ENCODE results near the gene GABRB1. TPM values are rescaled to one million over a fixed set of nuclear protein-coding genes. Genes with fewer than 3 reads are reported as not detected.

GABRB1 gene
- total and polyA plus RNA-seq, 2 donors (not counting 1 experiment from before 2014, with no cell fraction given): not detected

GRCh38 chr4:47469951-47470350, 438.6 kb downstream of the GABRB1 start:
- H3K4me1 ChIP-seq (ENCODE audit: control insufficient read depth in 2 of 2, insufficient read depth in 2 of 2, low read length in 2 of 2): peaks cover 3% of the 10 kb centered on the region in 2 donors
- no peak overlapping the region for H3K4me3 ChIP-seq (ENCODE audit: control extremely low read depth in 1 of 5, extremely low read depth in 1 of 5, insufficient read depth in 1 of 5, low read depth in 2 of 5, low read length in 4 of 5)
- no peak for ATAC-seq (ENCODE audit: low read depth)
- TF ChIP-seq, protein P1, sequence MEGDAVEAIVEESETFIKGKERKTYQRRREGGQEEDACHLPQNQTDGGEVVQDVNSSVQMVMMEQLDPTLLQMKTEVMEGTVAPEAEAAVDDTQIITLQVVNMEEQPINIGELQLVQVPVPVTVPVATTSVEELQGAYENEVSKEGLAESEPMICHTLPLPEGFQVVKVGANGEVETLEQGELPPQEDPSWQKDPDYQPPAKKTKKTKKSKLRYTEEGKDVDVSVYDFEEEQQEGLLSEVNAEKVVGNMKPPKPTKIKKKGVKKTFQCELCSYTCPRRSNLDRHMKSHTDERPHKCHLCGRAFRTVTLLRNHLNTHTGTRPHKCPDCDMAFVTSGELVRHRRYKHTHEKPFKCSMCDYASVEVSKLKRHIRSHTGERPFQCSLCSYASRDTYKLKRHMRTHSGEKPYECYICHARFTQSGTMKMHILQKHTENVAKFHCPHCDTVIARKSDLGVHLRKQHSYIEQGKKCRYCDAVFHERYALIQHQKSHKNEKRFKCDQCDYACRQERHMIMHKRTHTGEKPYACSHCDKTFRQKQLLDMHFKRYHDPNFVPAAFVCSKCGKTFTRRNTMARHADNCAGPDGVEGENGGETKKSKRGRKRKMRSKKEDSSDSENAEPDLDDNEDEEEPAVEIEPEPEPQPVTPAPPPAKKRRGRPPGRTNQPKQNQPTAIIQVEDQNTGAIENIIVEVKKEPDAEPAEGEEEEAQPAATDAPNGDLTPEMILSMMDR (IDR thresholded peaks at IDR 0.05): no peak
- TF ChIP-seq EZH2 (IDR thresholded peaks at IDR 0.05; ENCODE audit: borderline replicate concordance, insufficient read depth, low read depth, low read length, poor library complexity, severe bottlenecking): no peak
- ChIA-PET CTCF (interaction anchor here (3.4 kb wide), 1 partner anchor 15 kb away, joined by 13 read pairs; the partner anchor contains the start of gene ATP10D), POLR2A (no interaction called here)
- intact Hi-C loops (cut with micrococcal nuclease): no loop called here
- no peak for DNase-seq
- Mint-ChIP-seq H3K27me3 (no peaks in the 10 kb centered on the region), H3K9me3 (ENCODE audit: insufficient read depth) (no peaks in the 10 kb centered on the region), H3K27ac (no peak overlapping the region), H3K4me1 (peaks cover 10% of the 10 kb centered on the region), H3K4me3 (no peak overlapping the region)
- H2AFZ ChIP-seq (ENCODE audit: insufficient read depth, low read depth, low read length, poor library complexity, severe bottlenecking): no peak overlapping the region
- no peak overlapping the region for H3K4me2 ChIP-seq (replicated peaks; ENCODE audit: low read depth, low read length, poor library complexity, severe bottlenecking)
- H3K27ac ChIP-seq (ENCODE audit: low read length in 2 of 2): no peak overlapping the region
- no peaks in the 10 kb centered on the region for H3K79me2 ChIP-seq (ENCODE audit: control insufficient read depth, insufficient read depth, low read length)
- H3K9me3 ChIP-seq (ENCODE audit: control extremely low read depth in 1 of 3, control insufficient read depth in 2 of 3, insufficient read depth in 1 of 3, low read length in 2 of 3): peaks cover 0 to 3% (median 0%) of the 10 kb centered on the region in 3 donors
- WGBS (ENCODE audit: insufficient coverage): no CpG with 5 or more reads among the region's 3 CpGs
- H3K36me3 ChIP-seq (replicated peaks in 1 of 2; ENCODE audit: control extremely low read depth in 1 of 2, control insufficient read depth in 1 of 2, extremely low read depth in 1 of 2, insufficient read depth in 2 of 2, low read length in 1 of 2): no peaks in the 10 kb centered on the region
- no peaks in the 10 kb centered on the region for H4K20me1 ChIP-seq (ENCODE audit: control insufficient read depth, insufficient read depth, low read length, poor library complexity, severe bottlenecking)
- no peaks in the 10 kb centered on the region for H3K27me3 ChIP-seq (replicated peaks in 1 of 4; ENCODE audit: control extremely low read depth in 1 of 4, control insufficient read depth in 3 of 4, insufficient read depth in 4 of 4, low read length in 3 of 4)
- no peak overlapping the region for H3K9ac ChIP-seq (ENCODE audit: low read length)

GRCh38 chr4:47471064-47471463, 439.7 kb downstream of the GABRB1 start:
- POLR2A ChIA-PET: interaction anchor here (0.9 kb wide), 1 partner anchor 14 kb away, joined by 4 read pairs; the partner anchor contains the start of gene ATP10D
- H3K4me2 ChIP-seq (replicated peaks; ENCODE audit: low read depth, low read length, poor library complexity, severe bottlenecking): no peak overlapping the region
- TF ChIP-seq, protein P1 (IDR thresholded peaks at IDR 0.05): no peak
- TF ChIP-seq EZH2 (IDR thresholded peaks at IDR 0.05; ENCODE audit: borderline replicate concordance, insufficient read depth, low read depth, low read length, poor library complexity, severe bottlenecking): no peak

More at GRCh38 chr4:47471064-47471463, 439.7 kb downstream of the GABRB1 start:
- H2AFZ ChIP-seq (ENCODE audit: insufficient read depth, low read depth, low read length, poor library complexity, severe bottlenecking): no peak overlapping the region
- H3K27me3 ChIP-seq (replicated peaks in 1 of 4; ENCODE audit: control extremely low read depth in 1 of 4, control insufficient read depth in 3 of 4, insufficient read depth in 4 of 4, low read length in 3 of 4): no peaks in the 10 kb centered on the region
- Mint-ChIP-seq H3K27ac (no peak overlapping the region), H3K9me3 (ENCODE audit: insufficient read depth) (no peaks in the 10 kb centered on the region), H3K4me1 (peaks cover 1% of the 10 kb centered on the region), H3K27me3 (no peaks in the 10 kb centered on the region), H3K4me3 (no peak overlapping the region)
- no peak overlapping the region for H3K27ac ChIP-seq (ENCODE audit: low read length in 2 of 2)
- no peak overlapping the region for H3K9ac ChIP-seq (ENCODE audit: low read length)
- no peaks in the 10 kb centered on the region for H3K36me3 ChIP-seq (replicated peaks in 1 of 2; ENCODE audit: control extremely low read depth in 1 of 2, control insufficient read depth in 1 of 2, extremely low read depth in 1 of 2, insufficient read depth in 2 of 2, low read length in 1 of 2)
- H3K4me3 ChIP-seq (ENCODE audit: control extremely low read depth in 1 of 5, extremely low read depth in 1 of 5, insufficient read depth in 1 of 5, low read depth in 2 of 5, low read length in 4 of 5): no peak overlapping the region
- CTCF ChIA-PET: interaction anchor here (3.4 kb wide), 1 partner anchor 13 kb away, joined by 13 read pairs; the partner anchor contains the start of gene ATP10D
- H3K79me2 ChIP-seq (ENCODE audit: control insufficient read depth, insufficient read depth, low read length): no peaks in the 10 kb centered on the region
- ATAC-seq (ENCODE audit: low read depth) (no peak), DNase-seq (no peak)
- peaks cover 0 to 3% (median 0%) of the 10 kb centered on the region in 3 donors for H3K9me3 ChIP-seq (ENCODE audit: control extremely low read depth in 1 of 3, control insufficient read depth in 2 of 3, insufficient read depth in 1 of 3, low read length in 2 of 3)
- no peaks in the 10 kb centered on the region for H3K4me1 ChIP-seq (ENCODE audit: control insufficient read depth in 2 of 2, insufficient read depth in 2 of 2, low read length in 2 of 2)
- no CpG with 5 or more reads among the region's 4 CpGs for WGBS (ENCODE audit: insufficient coverage)
- no peaks in the 10 kb centered on the region for H4K20me1 ChIP-seq (ENCODE audit: control insufficient read depth, insufficient read depth, low read length, poor library complexity, severe bottlenecking)
- intact Hi-C loops (cut with micrococcal nuclease): no loop called here

Measured in B cell (primary cell).